ENCODE measurements around the gene HCRT. TPM values are rescaled to one million over a fixed set of nuclear protein-coding genes. Genes with fewer than 3 reads are reported as not detected.
A peak's percentile ranks its signal among the peaks of the same experiment; 100 is the strongest.
"Not testable (repeated sequence)": the region's sequence is repeated elsewhere in the genome, so short reads cannot be mapped to it uniquely, and the experiment has no call there.

HCRT gene
- total RNA-seq, 1 donor from 2014 or later: 0.47 TPM

DNA sequence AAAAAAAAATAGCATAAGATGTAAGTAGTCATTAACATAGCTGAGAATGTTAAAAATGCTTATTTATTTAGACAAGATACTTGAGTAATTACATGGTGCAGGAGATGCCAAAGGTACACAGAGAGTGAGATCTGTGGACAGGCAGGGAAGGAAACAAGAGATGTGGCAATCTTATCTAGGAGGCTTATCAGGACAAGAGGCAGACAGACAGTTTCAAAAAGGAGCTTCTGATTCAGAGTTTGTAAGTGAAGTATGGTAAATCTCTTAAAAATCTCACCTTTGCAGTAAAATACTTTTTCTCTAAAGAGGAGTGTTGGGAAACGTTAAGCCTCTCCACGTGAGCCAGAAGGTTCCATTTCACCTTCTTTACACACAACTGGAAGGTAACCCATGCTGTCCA, 28.9 kb upstream of the HCRT start:
- H3K27ac Mint-ChIP-seq (ENCODE audit: unreplicated experiment): no peak overlapping the region
- DNase-seq (ENCODE audit: low read depth, low spot score): no peak
- H3K9me3 Mint-ChIP-seq: no peaks in the 10 kb centered on the region
- H3K36me3 Mint-ChIP-seq (ENCODE audit: low read depth): peaks cover 18% of the 10 kb centered on the region
- TF ChIP-seq, protein P1, sequence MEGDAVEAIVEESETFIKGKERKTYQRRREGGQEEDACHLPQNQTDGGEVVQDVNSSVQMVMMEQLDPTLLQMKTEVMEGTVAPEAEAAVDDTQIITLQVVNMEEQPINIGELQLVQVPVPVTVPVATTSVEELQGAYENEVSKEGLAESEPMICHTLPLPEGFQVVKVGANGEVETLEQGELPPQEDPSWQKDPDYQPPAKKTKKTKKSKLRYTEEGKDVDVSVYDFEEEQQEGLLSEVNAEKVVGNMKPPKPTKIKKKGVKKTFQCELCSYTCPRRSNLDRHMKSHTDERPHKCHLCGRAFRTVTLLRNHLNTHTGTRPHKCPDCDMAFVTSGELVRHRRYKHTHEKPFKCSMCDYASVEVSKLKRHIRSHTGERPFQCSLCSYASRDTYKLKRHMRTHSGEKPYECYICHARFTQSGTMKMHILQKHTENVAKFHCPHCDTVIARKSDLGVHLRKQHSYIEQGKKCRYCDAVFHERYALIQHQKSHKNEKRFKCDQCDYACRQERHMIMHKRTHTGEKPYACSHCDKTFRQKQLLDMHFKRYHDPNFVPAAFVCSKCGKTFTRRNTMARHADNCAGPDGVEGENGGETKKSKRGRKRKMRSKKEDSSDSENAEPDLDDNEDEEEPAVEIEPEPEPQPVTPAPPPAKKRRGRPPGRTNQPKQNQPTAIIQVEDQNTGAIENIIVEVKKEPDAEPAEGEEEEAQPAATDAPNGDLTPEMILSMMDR (conservative IDR thresholded peaks at IDR 0.05): no peak
- H3K4me1 Mint-ChIP-seq: no peaks in the 10 kb centered on the region
- no peaks in the 10 kb centered on the region for H3K27me3 Mint-ChIP-seq (ENCODE audit: low read depth)
- H3K4me3 Mint-ChIP-seq: no peak overlapping the region

DNA sequence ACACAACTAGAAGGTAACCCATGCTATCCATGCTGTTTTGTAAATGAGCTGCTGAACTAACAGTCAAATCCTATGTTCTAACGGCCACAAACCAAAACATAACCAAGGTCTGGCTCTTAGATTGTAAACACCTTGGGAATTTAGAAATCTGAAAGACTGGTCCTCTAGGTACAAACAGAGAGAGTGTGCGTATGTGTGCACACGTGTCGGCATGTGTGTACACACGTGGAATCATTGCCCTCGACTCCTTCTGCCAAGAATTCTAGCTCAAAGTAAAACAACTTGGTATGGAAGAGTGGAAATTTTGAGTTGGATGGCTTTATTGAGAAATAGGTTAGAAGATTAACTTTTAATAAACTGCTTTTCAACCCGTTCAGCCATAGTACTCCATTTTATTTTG, 27.1 kb upstream of the HCRT start:
- Mint-ChIP-seq H3K36me3 (ENCODE audit: low read depth) (peaks cover 19% of the 10 kb centered on the region), H3K4me1 (no peaks in the 10 kb centered on the region), H3K9me3 (no peaks in the 10 kb centered on the region), H3K4me3 (no peak overlapping the region), H3K27ac (ENCODE audit: unreplicated experiment) (no peak overlapping the region), H3K27me3 (ENCODE audit: low read depth) (no peaks in the 10 kb centered on the region)
- DNase-seq (ENCODE audit: low read depth, low spot score): no peak
- TF ChIP-seq, protein P1 (conservative IDR thresholded peaks at IDR 0.05): no peak

DNA sequence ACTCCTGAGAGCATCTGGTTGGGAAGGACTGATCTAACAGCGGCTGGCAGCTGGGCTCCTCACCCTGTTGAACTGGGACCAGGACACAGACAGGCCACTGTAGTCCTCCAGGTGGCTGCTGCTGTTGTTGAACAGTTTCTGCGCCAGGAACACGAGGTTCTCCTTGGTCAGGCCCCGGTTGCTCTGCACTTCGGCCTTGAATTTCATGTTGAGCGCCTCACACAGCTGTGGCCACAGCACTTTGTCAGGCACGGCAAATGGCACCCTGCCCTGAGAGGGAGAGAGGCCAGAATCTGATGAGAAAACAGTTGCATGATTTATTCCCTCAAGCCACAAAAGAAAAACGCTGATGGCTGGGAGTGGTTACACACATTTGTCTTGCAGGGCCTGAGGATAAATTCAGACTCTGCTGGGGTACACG, 26.7 kb upstream of the HCRT start:
- peaks cover 17% of the 10 kb centered on the region for H3K36me3 Mint-ChIP-seq (ENCODE audit: low read depth)
- not testable (repeated sequence) for H3K9me3 Mint-ChIP-seq; DNase-seq (ENCODE audit: low read depth, low spot score); H3K4me1 Mint-ChIP-seq; H3K4me3 Mint-ChIP-seq; H3K27ac Mint-ChIP-seq (ENCODE audit: unreplicated experiment); H3K27me3 Mint-ChIP-seq (ENCODE audit: low read depth)

DNA sequence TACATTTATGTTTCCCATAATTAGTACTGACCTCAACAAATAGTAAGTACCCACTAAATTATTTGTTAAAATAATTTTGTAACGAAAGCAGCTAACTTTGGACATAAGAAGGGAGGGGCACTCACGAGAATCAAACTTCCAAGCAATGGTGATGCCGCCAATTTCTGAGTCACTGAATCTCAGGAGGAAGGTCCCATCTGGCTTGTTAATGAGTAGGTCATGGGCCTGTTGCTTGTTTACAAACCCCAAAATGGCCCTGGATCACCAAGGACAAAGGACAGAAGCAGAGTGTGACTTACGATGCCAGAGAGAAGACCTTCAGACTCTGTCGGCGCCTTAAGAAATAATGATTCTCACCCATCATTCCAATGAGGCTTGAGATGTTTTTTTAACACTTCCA, 24.8 kb upstream of the HCRT start:
- Mint-ChIP-seq H3K9me3 (no peaks in the 10 kb centered on the region), H3K4me3 (no peak overlapping the region), H3K4me1 (no peaks in the 10 kb centered on the region), H3K27me3 (ENCODE audit: low read depth) (no peaks in the 10 kb centered on the region), H3K27ac (ENCODE audit: unreplicated experiment) (no peak overlapping the region), H3K36me3 (ENCODE audit: low read depth) (peaks cover 17% of the 10 kb centered on the region)
- DNase-seq (ENCODE audit: low read depth, low spot score): no peak
- TF ChIP-seq, protein P1 (conservative IDR thresholded peaks at IDR 0.05): no peak

DNA sequence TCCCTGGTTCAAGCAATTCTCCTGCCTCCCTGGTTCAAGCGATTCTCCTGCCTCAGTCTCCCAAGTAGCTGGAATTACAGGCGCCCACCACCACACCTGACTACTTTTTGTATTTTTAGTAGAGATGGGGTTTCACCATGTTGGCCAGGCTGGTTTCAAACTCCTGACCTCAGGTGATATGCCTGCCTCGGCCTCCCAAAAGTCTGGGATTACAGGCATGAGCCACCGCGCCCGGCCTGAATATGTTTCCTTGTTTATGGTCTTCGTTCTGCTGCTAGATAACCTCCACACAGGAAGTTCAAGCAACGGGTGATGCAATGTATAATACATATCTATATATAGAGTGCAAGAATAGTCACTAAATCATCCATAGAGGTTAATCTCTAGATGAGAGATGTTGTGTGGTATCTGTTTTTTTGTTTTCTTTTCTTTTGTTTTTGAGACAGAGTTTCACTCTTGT, 20.9 kb upstream of the HCRT start:
- not testable (repeated sequence) for H3K27me3 Mint-ChIP-seq (ENCODE audit: low read depth); H3K4me1 Mint-ChIP-seq; H3K9me3 Mint-ChIP-seq; H3K4me3 Mint-ChIP-seq; DNase-seq (ENCODE audit: low read depth, low spot score)
- Mint-ChIP-seq H3K36me3 (ENCODE audit: low read depth) (peaks cover 18% of the 10 kb centered on the region), H3K27ac (ENCODE audit: unreplicated experiment) (peak overlapping the region; percentile 6)

DNA sequence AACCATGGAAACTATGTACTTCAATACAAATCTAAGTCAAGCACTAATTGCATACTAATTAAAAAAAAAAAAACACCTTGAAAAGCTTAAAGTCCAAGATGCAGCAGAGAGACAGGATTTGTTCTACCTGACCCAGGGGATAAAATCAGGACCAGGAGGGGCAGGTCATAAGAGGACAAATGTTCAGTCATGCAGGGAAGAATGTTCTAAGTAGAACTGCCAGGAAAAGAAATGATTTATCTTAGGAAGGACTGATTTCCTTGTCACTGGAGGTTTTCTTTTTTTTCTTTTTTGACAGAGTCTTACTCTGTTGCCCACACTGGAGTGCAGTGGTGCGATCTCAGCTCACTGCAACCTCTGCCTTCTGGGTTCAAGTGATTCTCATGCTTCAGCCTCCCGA, 18.1 kb upstream of the HCRT start:
- TF ChIP-seq, protein P1 (conservative IDR thresholded peaks at IDR 0.05): no peak
- H3K36me3 Mint-ChIP-seq (ENCODE audit: low read depth): peaks cover 3% of the 10 kb centered on the region
- DNase-seq (ENCODE audit: low read depth, low spot score): no peak
- H3K4me1 Mint-ChIP-seq: peaks cover 5% of the 10 kb centered on the region
- no peaks in the 10 kb centered on the region for H3K27me3 Mint-ChIP-seq (ENCODE audit: low read depth)
- no peak overlapping the region for H3K27ac Mint-ChIP-seq (ENCODE audit: unreplicated experiment)
- no peaks in the 10 kb centered on the region for H3K9me3 Mint-ChIP-seq
- H3K4me3 Mint-ChIP-seq: no peak overlapping the region

DNA sequence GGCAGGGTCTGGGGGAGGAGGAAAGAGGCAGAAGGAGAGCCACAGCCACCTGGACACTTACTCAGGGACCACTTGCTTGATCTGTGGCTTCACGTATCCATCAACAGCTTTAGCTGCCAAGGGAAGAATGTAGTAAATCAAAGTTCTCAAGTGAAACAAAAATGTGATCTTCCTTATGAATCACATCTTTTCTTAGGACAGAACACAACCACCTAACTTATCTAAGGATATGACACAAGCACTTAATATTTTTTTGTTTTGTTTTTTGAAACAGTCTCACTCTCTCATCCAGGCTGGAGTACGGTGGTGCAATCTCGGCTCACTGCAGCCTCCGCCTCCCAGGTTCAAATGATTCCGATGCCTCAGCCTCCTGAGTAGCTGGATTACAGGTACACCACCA, 17.4 kb upstream of the HCRT start:
- TF ChIP-seq, protein P1 (conservative IDR thresholded peaks at IDR 0.05): no peak

More for the DNA sequence above, 17.4 kb upstream of the HCRT start:
- DNase-seq (ENCODE audit: low read depth, low spot score): no peak
- Mint-ChIP-seq H3K4me3 (no peak overlapping the region), H3K27me3 (ENCODE audit: low read depth) (no peaks in the 10 kb centered on the region), H3K27ac (ENCODE audit: unreplicated experiment) (no peak overlapping the region), H3K4me1 (peaks cover 5% of the 10 kb centered on the region), H3K36me3 (ENCODE audit: low read depth) (peaks cover 3% of the 10 kb centered on the region), H3K9me3 (no peaks in the 10 kb centered on the region)
